Activated CD8-positive, alpha-beta memory T cell treated with anti-CD3 and anti-CD28 coated beads for 48 hours (primary cell): Measurements from ENCODE around the gene BFAR.
"Not testable (repeated sequence)": the region's sequence is repeated elsewhere in the genome, so short reads cannot be mapped to it uniquely, and the experiment has no call there.

Source experiments
- DNase-seq, 3 experiments: peaks; one replicate each; pipeline ENCODE4 v3.0.0-alpha.2; 2020; ENCODE audit warnings: low read depth in 2 of 3, low spot score in 2 of 3

Gene BFAR

DNA sequence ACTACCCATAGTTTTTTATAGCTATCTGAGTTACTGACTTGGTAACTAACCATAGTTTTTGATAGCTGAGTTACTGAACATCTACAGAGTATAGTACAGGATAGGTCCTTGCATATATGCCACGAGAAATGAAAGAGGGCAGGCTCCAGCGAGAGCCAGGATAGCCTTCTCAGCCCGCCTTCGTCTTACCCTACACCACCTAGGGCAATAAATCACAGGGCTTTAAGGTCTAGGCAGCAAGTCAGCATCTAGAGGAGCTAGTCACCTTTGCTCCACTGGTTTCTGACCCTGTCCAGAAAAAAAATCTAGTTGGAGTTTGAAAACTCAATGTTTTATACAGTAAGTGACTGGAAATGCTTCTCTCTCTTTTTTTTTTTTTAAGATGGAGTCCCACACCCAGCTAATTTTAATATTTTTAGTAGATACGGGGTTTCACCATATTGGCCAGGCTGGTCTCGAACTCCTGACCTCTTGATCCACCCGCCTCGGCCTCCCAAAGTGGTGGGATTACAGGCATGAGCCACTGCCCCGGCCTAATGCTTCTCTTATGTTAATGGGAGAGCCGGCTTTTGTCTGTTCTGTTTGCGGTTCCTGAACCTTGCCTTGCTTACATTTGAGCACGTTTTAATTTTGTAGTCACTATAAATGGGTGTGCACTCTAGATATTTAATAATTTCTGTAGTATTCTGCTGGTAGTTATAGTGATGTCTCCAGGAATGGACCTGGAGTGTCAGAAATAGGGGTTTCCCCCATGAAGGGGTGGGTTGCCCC lies 2.8 kb downstream of the BFAR start:
- no peak for DNase-seq

DNA sequence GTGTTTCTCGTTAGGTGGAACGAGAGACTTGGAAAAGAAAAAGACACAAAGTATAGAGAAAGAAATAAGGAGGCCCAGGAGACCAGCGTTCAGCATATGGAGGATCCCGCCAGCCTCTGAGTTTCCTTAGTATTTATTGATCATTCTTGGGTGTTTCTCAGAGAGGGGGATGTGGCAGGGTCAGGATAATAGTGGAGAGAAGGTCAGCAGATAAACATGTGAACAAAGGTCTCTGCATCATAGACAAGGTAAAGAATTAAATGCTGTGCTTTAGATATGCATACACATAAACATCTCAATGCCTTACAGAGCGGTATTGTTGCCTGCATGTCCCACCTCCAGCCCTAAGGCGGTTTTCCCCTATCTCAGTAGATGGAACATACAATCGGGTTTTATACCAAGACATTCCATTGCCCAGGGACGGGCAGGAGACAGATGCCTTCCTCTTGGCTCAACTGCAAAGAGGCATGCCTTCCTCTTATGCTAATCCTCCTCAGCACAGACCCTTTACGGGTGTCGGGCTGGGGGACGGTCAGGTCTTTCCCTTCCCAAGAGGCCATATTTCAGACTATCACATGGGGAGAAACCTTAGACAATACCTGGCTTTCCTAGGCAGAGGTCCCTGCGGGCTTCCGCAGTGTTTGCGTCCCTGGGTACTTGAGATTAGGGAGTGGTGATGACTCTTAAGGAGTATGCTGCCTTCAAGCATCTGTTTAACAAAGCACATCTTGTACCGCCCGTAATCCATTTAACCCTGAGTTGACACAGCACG lies 3.6 kb downstream of the BFAR start:
- not testable (repeated sequence) for DNase-seq

DNA sequence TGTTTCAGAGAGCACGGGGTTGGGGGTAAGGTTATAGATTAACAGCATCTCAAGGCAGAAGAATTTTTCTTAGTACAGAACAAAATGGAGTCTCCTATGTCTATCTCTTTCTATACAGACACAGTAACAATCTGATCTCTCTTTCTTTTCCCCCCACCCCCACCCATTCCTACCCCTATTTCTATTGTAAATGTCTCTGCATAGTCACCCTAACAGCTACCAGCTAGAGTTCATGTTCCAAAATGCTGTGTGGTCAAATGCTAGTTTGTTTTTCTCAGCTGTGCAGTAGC lies 4.1 kb downstream of the BFAR start:
- DNase-seq = not testable (repeated sequence)

GRCh38 chr16:14640538-14640937 lies 7.8 kb downstream of the BFAR start:
- no peak for DNase-seq

- no peak for DNase-seq
Measured at GRCh38 chr16:14641206-14641605, 8.5 kb downstream of the BFAR start.

- no peak for DNase-seq
Measured at GRCh38 chr16:14641926-14642325, 9.2 kb downstream of the BFAR start.

DNA sequence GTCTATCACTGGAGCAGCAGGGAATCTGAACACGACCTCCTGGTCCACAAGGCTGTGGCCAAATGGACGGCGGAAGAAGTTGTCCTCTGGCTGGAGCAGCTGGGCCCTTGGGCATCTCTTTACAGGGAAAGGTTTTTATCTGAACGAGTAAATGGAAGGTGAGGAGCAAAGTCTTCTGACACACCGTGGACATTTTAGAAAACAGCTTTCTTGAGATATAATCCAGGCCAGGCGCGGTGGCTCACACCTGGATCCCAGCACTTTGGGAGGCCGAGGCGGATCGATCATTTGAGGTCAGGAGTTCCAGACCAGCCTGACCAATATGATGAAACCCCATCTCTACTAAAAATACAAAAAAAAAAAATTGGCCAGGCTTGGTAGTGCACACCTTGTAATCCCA lies 17.1 kb downstream of the BFAR start:
- no peak for DNase-seq

DNA sequence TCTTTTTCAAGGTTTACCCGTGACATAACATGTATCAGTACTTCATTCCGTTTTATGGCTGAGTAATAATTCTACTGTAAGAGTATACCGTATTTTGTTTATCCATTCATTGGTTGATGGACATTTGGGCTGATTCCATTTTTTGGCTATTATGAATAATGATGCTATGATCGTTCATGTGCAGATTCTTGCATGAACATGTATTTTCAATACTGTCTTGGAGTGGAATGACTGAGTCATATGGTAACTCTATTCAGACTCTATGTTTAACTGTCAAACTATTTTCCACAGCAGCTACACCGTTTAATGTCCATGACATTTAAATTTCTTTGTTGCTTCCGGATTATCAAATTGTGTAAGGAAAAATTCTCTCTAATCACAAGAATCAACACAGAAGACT lies 17.9 kb downstream of the BFAR start:
- DNase-seq = no peak

DNA sequence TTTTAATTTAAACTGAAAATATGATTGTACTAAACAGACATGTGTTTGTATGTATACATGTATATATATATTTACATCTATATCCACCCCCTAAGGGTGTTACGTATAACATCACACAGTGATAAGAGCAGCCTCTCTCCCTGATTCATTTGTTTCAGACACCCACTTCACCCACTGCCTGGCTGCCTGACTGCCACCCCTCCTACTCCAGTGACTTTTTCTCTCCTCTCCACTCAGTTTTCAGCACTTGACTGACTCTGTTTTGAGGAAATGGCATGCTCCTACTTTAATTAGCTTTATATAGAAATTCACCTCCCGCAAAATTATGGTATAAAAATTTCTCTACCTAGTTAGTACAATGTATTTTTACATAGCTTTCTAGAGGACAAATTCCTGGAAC lies 20.0 kb downstream of the BFAR start:
- no peak for DNase-seq

DNA sequence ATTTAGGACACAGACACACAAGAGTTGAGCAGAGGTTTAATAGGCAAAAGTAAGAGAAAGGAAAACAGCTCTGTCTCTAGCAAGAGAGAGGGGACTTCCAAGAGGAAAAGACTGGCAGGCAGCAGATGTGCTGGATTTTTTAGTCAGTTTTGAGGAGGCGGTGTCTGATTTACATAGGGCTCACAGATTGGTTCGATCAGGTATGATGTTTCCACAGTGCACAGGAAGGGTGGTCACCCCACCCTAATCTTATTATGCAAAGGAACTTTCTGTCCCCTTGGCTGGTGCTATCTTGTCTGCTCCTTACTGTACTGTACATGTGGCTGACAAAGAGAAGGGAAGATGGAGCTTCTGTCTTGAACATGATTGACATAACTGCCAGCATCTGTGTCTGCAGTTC lies 25.3 kb downstream of the BFAR start:
- no peak for DNase-seq

DNA sequence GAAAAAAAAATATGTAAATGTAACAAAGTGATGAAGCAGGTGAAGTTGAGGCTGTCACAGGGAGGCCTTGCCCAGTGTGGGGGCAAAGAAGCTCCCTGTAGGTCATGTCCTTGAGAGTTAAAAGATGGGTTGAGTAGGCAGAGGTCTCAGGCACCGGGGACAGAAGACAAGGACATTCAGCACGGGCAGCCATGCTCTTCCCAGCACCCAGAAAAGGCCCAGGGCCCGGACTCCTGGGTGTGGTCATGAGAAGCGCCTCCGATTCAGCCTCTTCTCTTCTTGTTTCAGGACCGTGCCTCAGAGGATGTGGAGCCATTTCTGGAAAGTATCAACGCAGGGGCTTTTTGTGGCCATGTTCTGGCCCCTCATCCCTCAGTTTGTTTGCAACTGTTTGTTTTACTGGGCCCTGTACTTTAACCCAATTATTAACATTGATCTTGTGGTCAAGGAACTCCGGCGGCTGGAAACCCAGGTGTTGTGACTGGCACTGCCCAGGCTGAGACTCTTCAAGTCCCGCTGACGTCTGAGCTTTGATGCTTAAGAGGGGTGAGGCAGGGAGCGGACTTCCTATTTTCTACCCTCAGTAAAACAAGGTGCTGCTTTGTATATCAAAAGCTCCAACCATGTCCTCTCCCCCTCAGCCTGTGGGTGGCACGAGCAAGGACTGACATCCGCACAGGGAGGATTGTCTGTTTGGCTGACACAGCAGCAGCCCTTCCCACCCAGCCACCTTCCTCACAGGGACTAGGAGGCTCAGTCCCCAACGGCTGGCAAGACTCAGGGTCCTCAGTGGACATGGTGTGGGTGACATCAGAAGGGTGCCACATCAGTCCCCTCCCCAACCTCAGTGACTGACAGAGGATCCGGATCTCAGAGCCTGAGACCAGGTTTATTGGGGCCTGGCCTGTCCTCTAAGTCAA lies 34.9 kb downstream of the BFAR start:
- no peak for DNase-seq

DNA sequence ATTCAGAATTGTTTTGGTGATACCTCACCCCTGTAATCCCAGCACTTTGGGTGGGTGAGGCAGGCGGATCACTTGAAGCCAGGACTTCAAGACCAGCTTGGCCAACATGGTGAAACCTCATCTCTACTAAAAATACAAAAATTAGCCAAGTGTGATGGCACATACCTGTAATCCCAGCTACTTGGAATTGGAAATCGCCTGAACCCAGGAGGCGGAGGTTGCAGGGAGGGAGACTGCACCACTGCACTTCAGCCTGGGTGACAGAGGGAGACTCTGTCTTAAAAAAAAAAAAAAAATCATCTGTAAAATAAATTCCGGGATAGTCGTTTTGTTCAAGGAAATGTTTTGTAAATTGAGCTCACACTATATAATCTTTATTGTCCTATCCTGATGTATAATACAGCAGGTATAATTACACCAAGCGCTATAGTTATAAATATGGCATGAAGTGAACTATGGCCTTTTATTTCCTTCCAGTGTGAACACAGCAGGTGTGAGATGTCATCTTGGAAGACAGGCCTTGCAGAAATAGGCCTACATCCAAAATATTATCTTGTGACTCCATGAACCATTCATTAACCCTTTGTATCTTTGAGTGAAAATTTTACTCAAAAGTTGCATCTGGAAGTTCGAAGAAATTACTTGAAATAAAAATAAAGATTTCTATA lies 35.9 kb downstream of the BFAR start:
- no peak for DNase-seq

- no peak for DNase-seq
Measured at GRCh38 chr16:14669776-14670175, 37.0 kb downstream of the BFAR start.

GRCh38 chr16:14672403-14672971 lies 39.7 kb downstream of the BFAR start:
- no peak for DNase-seq

DNA sequence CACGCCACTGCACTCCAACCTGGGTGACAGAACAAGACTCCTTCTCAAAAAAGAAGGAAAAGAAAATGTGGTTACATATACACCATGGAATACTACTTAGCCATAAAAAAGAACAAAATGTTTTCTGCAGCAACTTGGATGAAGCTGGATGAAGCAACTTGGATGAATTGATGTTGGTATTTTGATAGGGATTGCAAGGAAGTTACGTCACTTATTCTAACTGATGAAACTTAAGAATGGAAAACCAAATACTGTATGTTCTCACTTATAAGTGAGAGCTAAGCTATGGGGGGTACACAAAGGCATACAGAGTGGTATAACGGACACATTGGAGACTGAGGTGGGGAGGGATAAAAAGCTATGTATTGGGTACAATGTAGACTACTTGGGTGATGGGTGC lies 43.9 kb downstream of the BFAR start:
- DNase-seq = no peak

- no peak for DNase-seq
Measured at GRCh38 chr16:14677627-14678026, 44.9 kb downstream of the BFAR start.

GRCh38 chr16:14678748-14679497 lies 46.2 kb downstream of the BFAR start:
- DNase-seq = no peak

- DNase-seq = not testable (repeated sequence)
Measured at GRCh38 chr16:14680396-14680795, 47.6 kb downstream of the BFAR start.

DNA sequence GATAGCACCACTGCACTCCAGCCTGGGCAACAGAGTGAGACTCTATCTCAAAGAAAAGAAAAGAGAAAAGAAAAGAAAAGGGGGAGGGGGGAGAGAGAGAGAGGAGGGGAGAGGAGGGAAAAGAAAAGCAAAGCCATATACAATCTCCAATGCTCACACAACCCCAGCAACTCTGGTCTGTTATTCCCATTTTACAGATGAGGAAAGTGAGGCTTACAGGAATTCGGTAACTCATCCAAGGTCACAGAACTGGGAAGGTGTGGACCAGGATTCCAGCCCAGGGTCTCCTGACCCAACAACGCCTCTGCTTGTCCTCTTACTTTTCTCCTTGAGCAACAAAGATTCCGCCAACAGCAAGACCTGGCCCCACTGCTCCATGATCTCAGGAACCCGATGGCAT lies 48.4 kb downstream of the BFAR start:
- DNase-seq = no peak

- no peak for DNase-seq
Measured at GRCh38 chr16:14682121-14682520, 49.4 kb downstream of the BFAR start.
